Measurements from ENCODE around the gene ZNF592.

The ZNF592 gene

DNA sequence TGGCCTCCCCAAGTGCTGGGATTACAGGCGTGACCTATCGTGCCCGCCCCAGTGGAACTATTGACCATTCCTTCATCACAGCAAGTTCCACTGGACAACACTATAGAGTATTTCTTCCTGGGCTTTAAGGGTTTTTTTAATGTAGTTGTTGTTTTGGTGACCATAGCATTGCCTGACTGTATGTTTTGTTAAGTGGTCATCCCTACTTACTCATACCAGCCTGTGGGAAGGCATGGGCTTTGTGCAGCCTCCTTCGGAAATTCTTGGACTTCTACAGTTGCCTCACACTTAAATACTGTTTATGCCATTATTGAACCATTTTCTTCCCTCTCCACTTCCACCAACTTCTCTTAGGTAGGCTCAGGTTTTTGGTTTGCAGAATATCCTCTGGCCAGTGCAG is 48.8 kb downstream of the ZNF592 start:
- H3K4me3 ChIP-seq (replicated peaks; ENCODE audit: low read depth, low read length) = no peak overlapping the region
- TF ChIP-seq, protein P1, sequence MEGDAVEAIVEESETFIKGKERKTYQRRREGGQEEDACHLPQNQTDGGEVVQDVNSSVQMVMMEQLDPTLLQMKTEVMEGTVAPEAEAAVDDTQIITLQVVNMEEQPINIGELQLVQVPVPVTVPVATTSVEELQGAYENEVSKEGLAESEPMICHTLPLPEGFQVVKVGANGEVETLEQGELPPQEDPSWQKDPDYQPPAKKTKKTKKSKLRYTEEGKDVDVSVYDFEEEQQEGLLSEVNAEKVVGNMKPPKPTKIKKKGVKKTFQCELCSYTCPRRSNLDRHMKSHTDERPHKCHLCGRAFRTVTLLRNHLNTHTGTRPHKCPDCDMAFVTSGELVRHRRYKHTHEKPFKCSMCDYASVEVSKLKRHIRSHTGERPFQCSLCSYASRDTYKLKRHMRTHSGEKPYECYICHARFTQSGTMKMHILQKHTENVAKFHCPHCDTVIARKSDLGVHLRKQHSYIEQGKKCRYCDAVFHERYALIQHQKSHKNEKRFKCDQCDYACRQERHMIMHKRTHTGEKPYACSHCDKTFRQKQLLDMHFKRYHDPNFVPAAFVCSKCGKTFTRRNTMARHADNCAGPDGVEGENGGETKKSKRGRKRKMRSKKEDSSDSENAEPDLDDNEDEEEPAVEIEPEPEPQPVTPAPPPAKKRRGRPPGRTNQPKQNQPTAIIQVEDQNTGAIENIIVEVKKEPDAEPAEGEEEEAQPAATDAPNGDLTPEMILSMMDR (IDR thresholded peaks at IDR 0.05; ENCODE audit: low read length, missing control alignments) = no peak
- peak; percentile 40 for DNase-seq (ENCODE audit: low read depth)

DNA sequence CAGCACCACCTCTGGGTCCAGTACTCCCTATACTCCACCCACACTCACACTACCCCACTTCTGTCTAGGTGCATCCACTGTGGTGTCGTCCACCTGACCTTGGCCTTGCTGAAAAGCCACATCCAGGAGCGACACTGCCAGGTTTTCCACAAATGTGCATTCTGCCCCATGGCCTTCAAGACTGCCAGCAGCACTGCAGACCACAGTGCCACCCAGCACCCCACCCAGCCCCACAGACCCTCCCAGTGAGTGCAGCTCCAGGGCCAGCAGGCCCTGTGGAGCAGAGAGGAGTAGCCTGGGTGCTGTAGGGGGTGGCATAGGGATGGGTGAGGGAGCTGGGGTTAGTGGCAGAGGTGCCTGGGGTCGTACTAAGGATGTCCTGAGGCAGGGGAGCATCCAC is 49.4 kb downstream of the ZNF592 start:
- TF ChIP-seq, protein P1 (IDR thresholded peaks at IDR 0.05; ENCODE audit: low read length, missing control alignments) = no peak
- no peak overlapping the region for H3K4me3 ChIP-seq (replicated peaks; ENCODE audit: low read depth, low read length)
- no peak for DNase-seq (ENCODE audit: low read depth)

DNA sequence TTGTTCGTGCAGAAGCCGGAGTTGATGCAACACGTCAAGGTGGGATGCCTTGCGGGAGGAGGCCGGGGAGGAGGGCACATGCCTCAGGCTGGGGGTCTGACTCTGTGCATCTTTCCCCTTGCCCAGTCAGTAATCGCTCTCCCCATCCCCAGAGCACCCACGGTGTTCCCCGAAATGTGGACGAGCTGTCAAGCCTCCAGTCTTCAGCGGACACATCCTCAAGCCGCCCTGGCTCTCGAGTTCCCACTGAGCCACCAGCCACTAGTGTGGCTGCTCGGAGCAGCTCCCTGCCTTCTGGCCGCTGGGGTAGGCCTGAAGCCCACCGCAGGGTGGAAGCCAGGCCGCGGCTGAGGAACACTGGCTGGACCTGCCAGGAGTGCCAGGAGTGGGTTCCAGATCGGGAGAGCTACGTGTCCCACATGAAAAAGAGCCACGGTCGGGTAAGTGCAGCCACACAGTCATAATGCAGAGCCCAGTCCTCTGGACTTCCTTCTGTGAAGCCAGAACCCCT is 50.1 kb downstream of the ZNF592 start:
- TF ChIP-seq, protein P1 (IDR thresholded peaks at IDR 0.05; ENCODE audit: low read length, missing control alignments) = no peak
- DNase-seq (ENCODE audit: low read depth) = no peak
- H3K4me3 ChIP-seq (replicated peaks; ENCODE audit: low read depth, low read length) = no peak overlapping the region

DNA sequence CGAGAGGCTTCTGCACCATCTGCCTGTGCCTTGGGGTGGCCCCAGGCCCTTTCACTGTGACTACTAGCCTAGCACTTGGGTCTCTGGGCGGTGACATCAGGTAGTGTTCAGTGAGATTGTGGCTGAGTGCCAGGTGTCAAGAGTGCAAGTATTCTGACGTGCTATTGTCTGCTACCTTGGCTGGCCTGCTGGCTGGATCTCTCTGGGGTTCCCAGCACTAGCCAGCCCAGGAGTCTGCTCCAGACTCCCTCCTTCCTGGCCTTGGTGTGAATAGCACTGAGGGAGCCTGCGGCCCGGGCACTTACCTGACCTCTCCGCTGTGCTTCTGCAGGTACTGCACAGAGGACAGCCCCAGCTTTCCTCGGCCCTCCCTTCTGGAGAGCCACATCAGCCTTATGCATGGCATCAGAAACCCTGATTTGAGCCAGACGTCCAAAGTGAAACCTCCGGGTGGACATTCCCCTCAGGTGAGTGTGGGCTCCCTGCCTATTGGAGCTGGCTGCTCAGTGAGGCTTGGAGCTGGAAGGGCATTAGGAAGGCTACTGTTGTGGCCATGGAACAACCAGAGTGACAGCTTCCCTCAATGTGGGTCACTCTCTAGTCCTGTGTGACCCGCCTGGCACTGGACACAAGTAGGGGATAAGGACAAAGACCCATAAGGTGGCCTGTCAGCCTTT is 51.3 kb downstream of the ZNF592 start:
- TF ChIP-seq, protein P1 (IDR thresholded peaks at IDR 0.05; ENCODE audit: low read length, missing control alignments) = no peak
- DNase-seq (ENCODE audit: low read depth) = no peak
- H3K4me3 ChIP-seq (replicated peaks; ENCODE audit: low read depth, low read length) = no peak overlapping the region

DNA sequence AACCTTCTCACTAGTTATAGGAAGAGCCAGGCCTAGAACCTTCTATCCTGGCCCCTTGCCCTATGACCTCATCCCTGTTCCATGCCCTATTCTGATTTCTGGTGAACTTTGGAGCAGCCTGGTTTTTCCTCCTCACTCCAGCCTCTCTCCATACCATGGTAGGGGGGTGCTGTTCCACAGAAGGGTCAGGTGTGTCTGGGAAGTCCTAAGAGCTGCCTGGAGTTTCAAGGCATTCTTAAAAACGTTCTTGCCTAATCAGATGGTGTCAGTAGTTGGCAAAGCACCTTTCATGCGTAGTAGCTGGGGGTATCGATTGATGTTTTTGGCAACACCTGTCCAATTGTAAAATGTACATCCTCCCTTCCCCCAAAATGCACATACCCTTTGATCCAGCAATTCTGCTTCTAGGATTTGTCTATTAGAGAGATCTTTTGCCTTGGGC is 52.0 kb downstream of the ZNF592 start:
- H3K4me3 ChIP-seq (replicated peaks; ENCODE audit: low read depth, low read length) = no peak overlapping the region
- TF ChIP-seq, protein P1 (IDR thresholded peaks at IDR 0.05; ENCODE audit: low read length, missing control alignments) = no peak
- no peak for DNase-seq (ENCODE audit: low read depth)

DNA sequence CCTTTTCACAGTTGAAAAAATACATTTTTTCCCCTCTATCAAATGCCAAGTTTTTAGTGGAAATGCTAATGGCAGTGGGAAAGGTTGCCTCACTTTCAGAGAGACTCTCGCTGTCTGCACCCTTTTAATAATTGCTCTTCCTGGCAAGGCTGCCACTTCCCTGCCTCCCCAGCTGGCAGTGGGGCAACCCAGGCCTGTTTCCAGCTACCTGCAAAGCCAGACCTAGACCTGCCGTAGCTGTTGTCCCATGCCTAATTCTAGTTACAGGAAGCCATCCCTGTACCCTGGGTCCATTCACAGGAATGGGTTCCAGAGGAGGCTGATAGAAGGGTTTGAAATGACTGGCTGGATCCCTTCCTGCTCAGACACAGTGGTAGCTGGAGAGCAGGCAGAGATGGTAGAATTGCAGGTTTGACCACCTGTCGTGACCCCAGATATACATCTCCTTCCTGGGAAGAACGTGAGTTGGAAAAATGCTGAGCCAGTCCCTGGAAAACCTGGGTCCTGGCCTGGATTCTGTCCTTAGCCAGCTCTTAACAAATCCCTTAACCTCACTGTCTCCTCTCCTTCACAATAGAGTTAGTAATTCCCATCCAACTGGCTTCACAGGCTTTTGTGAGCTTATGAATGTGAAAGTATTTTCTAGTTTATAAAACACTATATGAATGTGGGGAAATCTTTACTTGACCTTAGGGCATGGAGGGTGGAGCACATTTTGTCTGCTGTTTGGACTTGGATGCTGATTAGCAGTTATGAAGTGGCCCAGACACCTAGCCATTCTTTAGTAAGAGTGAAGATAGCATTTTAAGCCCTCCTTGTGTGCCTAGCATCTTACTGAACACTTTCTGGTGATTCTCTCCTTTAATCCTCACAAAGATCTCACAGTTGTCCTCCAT is 55.9 kb downstream of the ZNF592 start:
- no peak overlapping the region for H3K4me3 ChIP-seq (replicated peaks; ENCODE audit: low read depth, low read length)
- TF ChIP-seq, protein P1 (IDR thresholded peaks at IDR 0.05; ENCODE audit: low read length, missing control alignments) = no peak
- DNase-seq (ENCODE audit: low read depth) = no peak

Measured in fibroblast of pulmonary artery (primary cell).